ENCODE measurements around the gene SLC35E3.

Gene SLC35E3

DNA sequence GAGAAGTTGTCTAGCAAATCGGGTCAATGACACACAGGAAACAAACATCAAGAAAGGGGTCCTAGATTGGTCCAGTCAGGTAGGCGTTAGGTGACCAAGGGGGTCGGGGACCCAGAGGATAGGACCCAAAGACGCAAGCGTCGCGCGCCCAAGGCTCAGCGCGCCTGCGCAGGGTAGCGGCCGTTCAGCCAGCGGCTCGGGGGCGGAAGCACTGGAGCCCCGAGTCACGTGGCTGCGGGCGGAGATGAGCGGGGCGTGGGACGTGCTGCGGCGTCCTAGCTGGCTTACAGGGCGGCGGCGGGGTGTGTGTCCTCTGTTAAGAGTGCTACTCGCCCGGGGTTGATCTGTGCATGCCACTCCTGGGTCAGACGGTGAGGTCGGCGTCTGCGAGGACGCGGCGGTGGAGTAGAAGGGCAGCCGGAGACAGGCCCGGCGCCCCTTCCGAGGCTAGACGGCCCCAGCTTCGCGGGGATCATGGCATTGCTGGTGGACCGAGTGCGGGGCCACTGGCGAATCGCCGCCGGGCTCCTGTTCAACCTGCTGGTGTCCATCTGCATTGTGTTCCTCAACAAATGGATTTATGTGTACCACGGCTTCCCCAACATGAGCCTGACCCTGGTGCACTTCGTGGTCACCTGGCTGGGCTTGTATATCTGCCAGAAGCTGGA is at the start of gene SLC35E3:
Gene SLC35E3 (plus strand): TSS at position 273 of the 668 bp plus-strand sequence. CDS start 202 bp downstream, at position 475.
- DNase-seq (ENCODE audit: low read depth in 2 of 2), result peak; percentile 76 to 84

- DNase-seq (ENCODE audit: low read depth in 2 of 2), result no peak
These were observed 46.5 kb upstream of the SLC35E3 start for GRCh38 chr12:68699486-68699885.

DNA sequence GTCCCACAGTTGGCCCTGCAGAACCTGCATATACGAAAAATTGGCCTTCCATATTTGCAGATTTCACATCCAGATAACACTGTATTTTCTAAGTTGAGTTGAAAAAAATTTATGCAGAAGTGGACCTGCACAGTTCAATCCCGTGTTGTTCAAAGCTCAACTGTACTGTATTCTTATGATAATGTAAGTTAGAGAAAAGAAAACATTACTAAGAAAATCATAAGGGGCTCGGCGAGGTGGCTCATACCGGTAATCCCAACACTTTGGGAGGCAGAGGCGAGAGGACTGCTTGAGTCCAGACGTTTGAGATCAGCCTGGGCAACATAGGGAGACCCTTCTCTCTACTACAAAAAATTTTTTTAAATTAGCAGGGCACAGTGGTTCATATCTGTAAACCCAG is 18.2 kb upstream of the SLC35E3 start:
- no peak for DNase-seq (ENCODE audit: low read depth in 2 of 2)

- DNase-seq (ENCODE audit: low read depth in 2 of 2), result no peak
These were observed 12.3 kb upstream of the SLC35E3 start for GRCh38 chr12:68733661-68734071.

GRCh38 chr12:68739891-68740290 is 6.1 kb upstream of the SLC35E3 start:
- DNase-seq (ENCODE audit: low read depth in 2 of 2), result no peak

GRCh38 chr12:68743356-68743755 is 2.6 kb upstream of the SLC35E3 start:
- no peak for DNase-seq (ENCODE audit: low read depth in 2 of 2)

DNA sequence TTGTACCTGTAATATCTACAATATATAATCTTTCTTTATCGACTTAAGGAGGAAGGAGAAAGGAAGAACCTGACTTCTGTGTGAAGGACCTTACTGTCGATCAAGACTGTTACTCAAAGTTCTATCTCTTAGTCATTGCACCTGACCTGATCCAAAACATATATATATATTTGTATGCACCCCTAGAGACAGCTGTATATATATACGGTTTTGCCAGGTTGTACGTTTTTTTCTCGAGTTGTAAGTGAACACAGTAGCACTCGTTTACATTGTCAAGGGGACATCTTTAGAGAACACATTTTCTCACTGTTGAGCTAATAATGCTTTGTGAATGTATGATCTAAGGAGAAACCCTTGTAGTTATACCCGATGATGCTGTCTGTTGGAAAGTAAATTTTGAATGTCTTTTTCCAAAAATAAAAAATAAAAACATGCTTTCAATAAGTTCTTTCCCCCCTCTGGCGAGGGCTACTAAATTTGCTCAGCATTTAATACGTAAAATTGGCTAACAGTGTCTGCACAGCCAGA is 536 bp upstream of the SLC35E3 start:
- no peak for DNase-seq (ENCODE audit: low read depth in 2 of 2)

- no peak for DNase-seq (ENCODE audit: low read depth in 2 of 2)
These were observed 700 bp downstream of the SLC35E3 start for GRCh38 chr12:68746572-68747180.

- no peak for DNase-seq (ENCODE audit: low read depth in 2 of 2)
These were observed 3.5 kb downstream of the SLC35E3 start for GRCh38 chr12:68749443-68749842.

GRCh38 chr12:68749861-68750260 is 3.9 kb downstream of the SLC35E3 start:
- no peak for DNase-seq (ENCODE audit: low read depth in 2 of 2)

- no peak for DNase-seq (ENCODE audit: low read depth in 2 of 2)
These were observed 4.5 kb downstream of the SLC35E3 start for GRCh38 chr12:68750506-68750905.

GRCh38 chr12:68755536-68756243 is 9.7 kb downstream of the SLC35E3 start:
- DNase-seq (ENCODE audit: low read depth in 2 of 2), result no peak

- no peak for DNase-seq (ENCODE audit: low read depth in 2 of 2)
These were observed 13.9 kb downstream of the SLC35E3 start for GRCh38 chr12:68759852-68760251.

- no peak for DNase-seq (ENCODE audit: low read depth in 2 of 2)
These were observed 14.9 kb downstream of the SLC35E3 start for GRCh38 chr12:68760806-68761441.

- DNase-seq (ENCODE audit: low read depth in 2 of 2), result no peak
These were observed 15.5 kb downstream of the SLC35E3 start for GRCh38 chr12:68761442-68761812.

GRCh38 chr12:68761901-68762630 is 16.1 kb downstream of the SLC35E3 start:
- no peak for DNase-seq (ENCODE audit: low read depth in 2 of 2)

DNA sequence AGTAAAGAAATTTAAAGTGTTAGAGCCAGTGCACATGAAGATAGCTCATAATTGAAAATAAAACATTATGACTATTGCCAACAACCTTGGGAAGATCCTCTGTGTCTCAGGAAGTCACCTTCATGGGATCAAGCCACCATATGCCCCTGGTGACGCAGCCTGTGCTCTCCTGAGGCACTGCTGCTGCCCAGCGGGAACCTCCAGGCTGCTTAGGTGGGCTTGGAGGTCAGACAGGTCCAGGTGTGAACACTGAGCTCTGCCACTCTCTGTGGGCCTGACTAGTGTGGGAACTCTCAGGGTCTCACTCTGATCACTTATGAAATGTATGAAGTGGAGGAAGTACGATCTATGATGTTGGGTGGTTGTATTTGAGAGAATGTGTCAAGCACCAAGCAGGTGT is 16.7 kb downstream of the SLC35E3 start:
- DNase-seq (ENCODE audit: low read depth in 2 of 2), result no peak

DNA sequence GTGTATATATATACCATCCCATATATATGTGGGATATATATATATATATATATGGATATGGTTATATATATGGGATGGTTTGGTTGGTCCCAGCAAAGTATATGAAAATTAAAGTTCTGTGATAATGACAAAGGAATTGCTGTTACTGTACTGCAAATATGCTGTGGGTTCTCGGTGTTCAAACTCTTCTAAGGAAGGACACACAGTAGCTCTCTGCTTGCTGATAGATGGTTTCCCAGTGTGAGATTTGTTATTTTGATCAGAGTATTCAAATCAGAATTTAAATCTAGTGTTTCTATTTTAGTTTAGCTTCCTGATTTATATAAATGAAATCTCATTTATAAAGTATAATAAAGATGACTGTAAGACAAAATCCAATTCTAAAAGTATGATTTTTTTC is 19.7 kb downstream of the SLC35E3 start:
- DNase-seq (ENCODE audit: low read depth in 2 of 2), result no peak

- no peak for DNase-seq (ENCODE audit: low read depth in 2 of 2)
These were observed 20.7 kb downstream of the SLC35E3 start for GRCh38 chr12:68766646-68767045.

DNA sequence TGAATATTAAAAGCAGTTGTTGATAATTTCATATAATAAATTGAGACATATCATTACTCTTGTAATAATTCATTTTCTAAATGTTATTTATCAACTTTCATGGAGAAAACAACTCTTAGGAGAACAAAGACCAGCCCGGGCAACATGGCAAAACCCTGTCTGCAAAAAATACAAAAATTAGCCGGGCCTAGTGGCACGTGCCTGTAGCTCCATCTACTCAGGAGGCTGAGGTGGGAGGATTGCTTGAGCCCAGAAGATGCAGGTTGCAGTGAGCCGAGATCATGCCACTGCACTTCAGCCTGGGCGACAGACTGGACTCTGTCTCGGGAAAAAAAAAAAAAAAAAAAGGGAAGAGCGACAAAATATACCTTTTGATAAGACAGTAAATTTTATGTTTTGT is 21.2 kb downstream of the SLC35E3 start:
- DNase-seq (ENCODE audit: low read depth in 2 of 2), result no peak

DNA sequence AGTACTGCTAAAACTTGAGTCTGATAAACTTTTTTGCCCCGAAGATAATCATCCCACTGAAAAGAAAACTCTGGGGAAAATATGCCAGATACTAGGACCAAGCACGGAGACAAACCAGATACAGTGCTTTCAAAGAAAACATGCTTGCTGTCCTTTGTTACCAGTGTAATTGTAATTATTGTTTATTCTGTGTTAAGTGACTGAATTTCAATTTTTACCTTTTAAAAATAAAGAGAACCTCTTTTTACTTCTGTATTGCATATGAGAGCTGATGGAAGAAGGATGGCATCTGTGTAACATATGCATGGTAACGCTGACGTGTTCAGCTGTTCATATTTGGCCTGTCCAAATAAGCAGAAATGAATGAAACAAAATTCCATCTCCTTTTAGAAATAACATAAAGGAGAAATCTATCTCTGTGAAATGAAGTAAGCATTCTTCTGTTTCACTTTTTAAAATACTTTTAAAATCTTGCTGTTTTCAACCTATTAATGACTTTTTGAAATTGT is 22.5 kb downstream of the SLC35E3 start:
- DNase-seq (ENCODE audit: low read depth in 2 of 2), result no peak
